Caco-2 (cell line): ENCODE measurements around the gene CLEC3B. TPM values are rescaled to one million over a fixed set of nuclear protein-coding genes. Genes with fewer than 3 reads are reported as not detected.

Experiments used
- BruUV-seq: library from RNA; stranded (reverse); fragments of 400-500 nt; replicated peaks from 2 replicates; lab custom pipeline; 2021; lab: Mats Ljungman, UMichigan
- CTCF ChIA-PET: fragments of 300-600 bp; sonication (Branson Sonifier 250); formaldehyde crosslinking; loops from one replicate; lab custom pipeline; 2022; ENCODE audit warnings: antibody characterized with exemption; lab: Charles Lee
- POLR2A ChIA-PET: fragments of 300-600 bp; sonication (Branson Sonifier 250); formaldehyde crosslinking; loops from one replicate; lab custom pipeline; 2022; ENCODE audit warnings: antibody characterized with exemption; lab: Charles Lee
- DNase-seq, 2 experiments: peaks; one replicate each; pipeline versions ENCODE4 v3.0.0 to v3.0.0-alpha.2; 2020 to 2022
- H3K27me3 ChIP-seq: replicated peaks from 2 replicates; pipeline ENCODE4 v1.6.0; 2011; ENCODE audit warnings: low read length; ENCODE audit not compliant: control insufficient read depth, insufficient read depth
- H3K36me3 ChIP-seq: 2 replicates; pipeline ENCODE4 v1.5.1; 2011; ENCODE audit warnings: low read length; ENCODE audit not compliant: control insufficient read depth, insufficient read depth
- H3K4me1 ChIP-seq: fragments of 250-450 bp; sonication (Bioruptor Pico); 2 replicates; pipeline ENCODE4 v1.5.1; 2020; ENCODE audit warnings: mild to moderate bottlenecking
- H3K4me3 ChIP-seq: 2 replicates; pipeline ENCODE4 v1.5.1; 2011; ENCODE audit warnings: low read depth, mild to moderate bottlenecking, control low read depth, low read length
- H3K9me3 ChIP-seq: fragments of 250-450 bp; sonication (Bioruptor Pico); 2 replicates; pipeline ENCODE4 v1.5.1; 2020; ENCODE audit warnings: mild to moderate bottlenecking, moderate library complexity
- H3K27ac Mint-ChIP-seq: one replicate; pipeline ENCODE4 v1.8.0; 2022; ENCODE audit warnings: mixed read lengths; ENCODE audit not compliant: unreplicated experiment
- H3K27me3 Mint-ChIP-seq: one replicate; pipeline ENCODE4 v1.8.0; 2022; ENCODE audit warnings: mixed read lengths; ENCODE audit not compliant: insufficient read depth, unreplicated experiment
- H3K36me3 Mint-ChIP-seq: one replicate; pipeline ENCODE4 v1.8.0; 2022; ENCODE audit warnings: mild to moderate bottlenecking, mixed read lengths; ENCODE audit not compliant: insufficient read depth, unreplicated experiment
- H3K4me1 Mint-ChIP-seq: one replicate; pipeline ENCODE4 v1.8.0; 2022; ENCODE audit warnings: low read depth, mixed read lengths; ENCODE audit not compliant: unreplicated experiment
- H3K4me3 Mint-ChIP-seq: one replicate; pipeline ENCODE4 v1.8.0; 2022; ENCODE audit warnings: mild to moderate bottlenecking, moderate library complexity, mixed read lengths; ENCODE audit not compliant: unreplicated experiment
- H3K9me3 Mint-ChIP-seq: one replicate; pipeline ENCODE4 v1.8.0; 2022; ENCODE audit warnings: mixed read lengths; ENCODE audit not compliant: unreplicated experiment
- intact Hi-C: fragments of 100-400 bp; cut with micrococcal nuclease; formaldehyde crosslinking; loops from one replicate; pipeline ENCODE4 v1.10.0; 2022; ENCODE audit not compliant: unreplicated experiment
- total RNA-seq: library from RNA; stranded (reverse); gene quantifications from 2 replicates; pipeline ENCODE4 v1.2.3, GENCODE V29; 2022
- TF ChIP-seq, protein P1 (sequence below), 2 experiments: fragments of 200-600 bp in 1 of 2; IDR thresholded peaks; 1 replicate in 1 of 2; 2 replicates in 1 of 2; pipeline versions ENCODE4 v1.5.1 to v1.8.0; 2011 to 2022; ENCODE audit warnings: antibody characterized with exemption in 1 of 2, control low read depth in 1 of 2, inconsistent platforms in 1 of 2, low read depth in 1 of 2, low read length in 1 of 2, mild to moderate bottlenecking in 1 of 2, moderate library complexity in 1 of 2; ENCODE audit not compliant: insufficient read depth in 1 of 2, severe bottlenecking in 1 of 2, unreplicated experiment in 1 of 2

CLEC3B gene
- total RNA-seq, 1 experiment from 2014 or later = 1.1 TPM

DNA sequence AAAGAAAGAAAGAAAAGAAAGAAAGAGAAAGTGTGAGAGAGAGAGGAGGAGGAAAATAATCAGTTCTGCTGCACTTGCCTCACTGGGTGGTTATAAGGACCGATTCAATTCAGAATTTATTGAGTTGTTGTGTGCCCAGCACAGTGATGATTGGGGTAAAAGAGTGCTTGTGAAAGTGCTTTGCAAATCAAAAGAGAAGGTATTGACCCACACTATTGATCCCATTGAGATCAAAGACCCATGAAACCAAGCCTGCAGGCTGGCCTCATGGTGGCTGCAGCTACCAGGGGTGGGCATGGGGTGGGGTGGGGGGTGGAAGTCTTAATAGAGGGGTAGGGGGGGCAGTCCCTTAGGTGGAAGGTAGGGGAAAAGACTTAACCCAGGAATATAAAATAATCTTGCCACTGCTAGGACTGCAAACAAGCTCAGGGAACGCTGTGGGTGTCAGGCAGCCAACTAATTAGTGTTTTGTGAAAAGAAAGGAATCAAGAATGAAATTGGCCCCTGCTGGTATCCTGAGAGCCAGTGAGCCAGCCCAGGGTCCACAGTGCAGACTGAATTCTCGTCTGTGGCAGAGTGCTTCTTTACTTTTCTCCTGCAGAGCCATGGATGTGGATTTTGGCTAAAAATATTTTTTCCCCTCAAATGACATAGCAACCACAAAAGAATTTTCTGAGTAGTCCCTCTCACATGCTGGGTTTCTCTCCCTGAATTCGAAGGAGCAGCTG is 34.2 kb downstream of the CLEC3B start:
- intact Hi-C loops = no loop called here
- no TSS peak for BruUV-seq

DNA sequence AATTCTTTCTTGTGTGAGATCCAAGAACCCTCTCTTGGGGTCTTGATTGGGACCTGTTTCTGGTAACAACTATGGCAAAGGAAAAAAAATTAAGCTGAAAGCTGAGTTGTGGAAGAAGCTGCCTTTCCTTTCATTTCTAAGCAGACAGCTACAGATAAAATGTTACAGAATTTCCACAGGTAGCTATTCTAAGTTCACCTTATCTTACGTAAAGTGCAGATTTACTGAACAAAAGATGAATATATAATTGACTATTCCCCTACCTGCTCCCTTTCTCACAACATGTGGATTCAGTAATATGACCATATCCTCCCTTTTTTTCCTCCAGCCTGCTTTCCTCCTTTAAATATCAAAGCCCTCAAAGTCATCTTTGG is 36.6 kb downstream of the CLEC3B start:
- TF ChIP-seq, protein P1, sequence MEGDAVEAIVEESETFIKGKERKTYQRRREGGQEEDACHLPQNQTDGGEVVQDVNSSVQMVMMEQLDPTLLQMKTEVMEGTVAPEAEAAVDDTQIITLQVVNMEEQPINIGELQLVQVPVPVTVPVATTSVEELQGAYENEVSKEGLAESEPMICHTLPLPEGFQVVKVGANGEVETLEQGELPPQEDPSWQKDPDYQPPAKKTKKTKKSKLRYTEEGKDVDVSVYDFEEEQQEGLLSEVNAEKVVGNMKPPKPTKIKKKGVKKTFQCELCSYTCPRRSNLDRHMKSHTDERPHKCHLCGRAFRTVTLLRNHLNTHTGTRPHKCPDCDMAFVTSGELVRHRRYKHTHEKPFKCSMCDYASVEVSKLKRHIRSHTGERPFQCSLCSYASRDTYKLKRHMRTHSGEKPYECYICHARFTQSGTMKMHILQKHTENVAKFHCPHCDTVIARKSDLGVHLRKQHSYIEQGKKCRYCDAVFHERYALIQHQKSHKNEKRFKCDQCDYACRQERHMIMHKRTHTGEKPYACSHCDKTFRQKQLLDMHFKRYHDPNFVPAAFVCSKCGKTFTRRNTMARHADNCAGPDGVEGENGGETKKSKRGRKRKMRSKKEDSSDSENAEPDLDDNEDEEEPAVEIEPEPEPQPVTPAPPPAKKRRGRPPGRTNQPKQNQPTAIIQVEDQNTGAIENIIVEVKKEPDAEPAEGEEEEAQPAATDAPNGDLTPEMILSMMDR (IDR thresholded peaks at IDR 0.05; ENCODE audit: insufficient read depth in 1 of 2, low read depth in 1 of 2, low read length in 1 of 2, severe bottlenecking in 1 of 2, unreplicated experiment in 1 of 2) = no peak
- ChIA-PET POLR2A (no interaction called here), CTCF (interaction anchor here (0.6 kb wide), 1 partner anchor 244 kb away, joined by 5 read pairs; no protein-coding TSS in a partner anchor)
- no peaks in the 10 kb centered on the region for H3K9me3 Mint-ChIP-seq
- no peaks in the 10 kb centered on the region for H3K27me3 ChIP-seq
- H3K4me1 Mint-ChIP-seq = no peaks in the 10 kb centered on the region
- BruUV-seq = no TSS peak
- H3K4me1 ChIP-seq = no peaks in the 10 kb centered on the region
- H3K36me3 ChIP-seq = no peaks in the 10 kb centered on the region
- no peaks in the 10 kb centered on the region for H3K9me3 ChIP-seq
- no peaks in the 10 kb centered on the region for H3K36me3 Mint-ChIP-seq
- no peak for DNase-seq
- intact Hi-C loops = no loop called here
- no peak overlapping the region for H3K27ac Mint-ChIP-seq
- no peaks in the 10 kb centered on the region for H3K27me3 Mint-ChIP-seq
- no peak overlapping the region for H3K4me3 Mint-ChIP-seq
- H3K4me3 ChIP-seq = no peak overlapping the region

More for the DNA sequence above, 34.2 kb downstream of the CLEC3B start:
- no peak for DNase-seq
- no peak overlapping the region for H3K4me3 ChIP-seq
- Mint-ChIP-seq H3K27ac (no peak overlapping the region), H3K4me3 (no peak overlapping the region), H3K9me3 (no peaks in the 10 kb centered on the region), H3K36me3 (no peaks in the 10 kb centered on the region), H3K4me1 (no peaks in the 10 kb centered on the region), H3K27me3 (no peaks in the 10 kb centered on the region)
- no peaks in the 10 kb centered on the region for H3K36me3 ChIP-seq
- H3K4me1 ChIP-seq = peaks cover 6% of the 10 kb centered on the region; the same call in 1 of the 2 replicates
- H3K27me3 ChIP-seq = no peaks in the 10 kb centered on the region
- TF ChIP-seq, protein P1 (IDR thresholded peaks at IDR 0.05; ENCODE audit: insufficient read depth in 1 of 2, low read depth in 1 of 2, low read length in 1 of 2, severe bottlenecking in 1 of 2, unreplicated experiment in 1 of 2) = no peak
- CTCF ChIA-PET = no interaction called here
- H3K9me3 ChIP-seq = no peaks in the 10 kb centered on the region
- POLR2A ChIA-PET = no interaction called here

DNA sequence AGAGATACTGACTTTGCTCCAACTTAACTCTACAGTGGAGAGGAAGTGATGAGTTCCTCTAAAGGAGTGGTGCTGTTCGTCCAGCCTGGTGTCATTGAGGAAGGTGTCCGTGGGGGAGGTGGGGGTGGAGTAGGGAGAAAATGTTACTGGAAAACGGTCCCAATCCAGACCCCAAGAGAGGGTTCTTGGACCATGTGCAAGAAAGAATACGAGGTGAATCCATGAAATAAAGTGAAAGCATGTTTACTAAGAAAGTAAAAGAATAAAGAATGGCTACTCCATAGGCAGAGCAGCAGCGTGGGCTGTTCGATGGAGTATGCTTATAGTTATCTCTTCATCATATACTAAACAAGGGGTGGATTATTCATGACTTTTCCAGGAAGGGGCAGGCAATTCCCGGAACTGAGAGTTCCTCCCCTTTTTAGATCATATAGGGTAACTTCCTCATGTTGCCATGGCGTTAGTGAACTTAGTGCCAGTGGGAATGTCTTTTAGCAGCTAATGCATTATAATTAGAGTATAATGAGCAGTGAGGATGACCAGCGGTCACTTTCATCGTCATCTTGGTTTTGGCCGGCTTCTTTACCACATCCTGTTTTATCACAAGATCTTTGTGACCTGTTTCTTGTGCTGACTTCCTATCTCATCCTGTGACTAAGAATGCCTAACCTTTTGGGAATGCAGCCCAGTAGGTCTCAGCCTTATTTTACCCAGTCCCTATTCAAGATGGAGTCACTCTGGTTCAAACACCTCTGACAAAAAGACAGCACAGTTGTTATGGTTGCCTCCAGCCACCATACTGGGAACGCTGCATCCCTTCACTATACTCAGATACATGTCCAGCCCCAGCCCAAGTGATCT is 38.6 kb downstream of the CLEC3B start:
- POLR2A ChIA-PET = no interaction called here
- Mint-ChIP-seq H3K4me3 (no peak overlapping the region), H3K9me3 (no peaks in the 10 kb centered on the region), H3K27me3 (no peaks in the 10 kb centered on the region), H3K36me3 (no peaks in the 10 kb centered on the region), H3K27ac (no peak overlapping the region), H3K4me1 (no peaks in the 10 kb centered on the region)
- DNase-seq = no peak
- intact Hi-C loops = no loop called here
- no TSS peak for BruUV-seq
- TF ChIP-seq, protein P1 (IDR thresholded peaks at IDR 0.05; ENCODE audit: insufficient read depth in 1 of 2, low read depth in 1 of 2, low read length in 1 of 2, severe bottlenecking in 1 of 2, unreplicated experiment in 1 of 2) = no peak
- no peaks in the 10 kb centered on the region for H3K9me3 ChIP-seq
- CTCF ChIA-PET = no interaction called here
- H3K27me3 ChIP-seq = no peaks in the 10 kb centered on the region
- H3K4me3 ChIP-seq = no peak overlapping the region
- no peaks in the 10 kb centered on the region for H3K4me1 ChIP-seq
- H3K36me3 ChIP-seq = no peaks in the 10 kb centered on the region
